Mucosa of gallbladder (tissue), 1 donor: ENCODE measurements around the gene PHF13. TPM values are rescaled to one million over a fixed set of nuclear protein-coding genes. Genes with fewer than 3 reads are reported as not detected.
"Not testable (repeated sequence)": the region's sequence is repeated elsewhere in the genome, so short reads cannot be mapped to it uniquely, and the experiment has no call there.

Experiments
- DNase-seq: peaks from one replicate; pipeline ENCODE4 v3.0.0-alpha.2; 2020; ENCODE audit warnings: low spot score
- total RNA-seq: library from RNA; stranded (reverse); gene quantifications from one replicate; pipeline ENCODE4 v1.2.1, GENCODE V29; 2021
- donor health status: DM: no; HTN: no; CAD: no.

PHF13 gene
- total RNA-seq, 1 donor from 2014 or later = 15.1 TPM

- DNase-seq = no peak
Measured at GRCh38 chr1:6586404-6586816, 27.1 kb upstream of the PHF13 start.

- no peak for DNase-seq
Measured at GRCh38 chr1:6587261-6588005, 26.1 kb upstream of the PHF13 start.

GRCh38 chr1:6588128-6588892, 25.2 kb upstream of the PHF13 start:
- no peak for DNase-seq

GRCh38 chr1:6588893-6589520, 24.5 kb upstream of the PHF13 start:
- no peak for DNase-seq

- no peak for DNase-seq
Measured at GRCh38 chr1:6590046-6590445, 23.5 kb upstream of the PHF13 start.

- no peak for DNase-seq
Measured at GRCh38 chr1:6591222-6591621, 22.3 kb upstream of the PHF13 start.

GRCh38 chr1:6591644-6592043, 21.9 kb upstream of the PHF13 start:
- no peak for DNase-seq

- DNase-seq = no peak
Measured at GRCh38 chr1:6592441-6592840, 21.1 kb upstream of the PHF13 start.

GRCh38 chr1:6592865-6593593, 20.5 kb upstream of the PHF13 start:
- DNase-seq = no peak

GRCh38 chr1:6593810-6594209, 19.7 kb upstream of the PHF13 start:
- no peak for DNase-seq

- no peak for DNase-seq
Measured at GRCh38 chr1:6594977-6595740, 18.4 kb upstream of the PHF13 start.

- no peak for DNase-seq
Measured at GRCh38 chr1:6596351-6596750, 17.2 kb upstream of the PHF13 start.

GRCh38 chr1:6596886-6597776, 16.4 kb upstream of the PHF13 start:
- DNase-seq = no peak

GRCh38 chr1:6597777-6598131, 15.8 kb upstream of the PHF13 start:
- no peak for DNase-seq

- no peak for DNase-seq
Measured at GRCh38 chr1:6599141-6599975, 14.2 kb upstream of the PHF13 start.

- not testable (repeated sequence) for DNase-seq
Measured at GRCh38 chr1:6599991-6600390, 13.5 kb upstream of the PHF13 start.

- no peak for DNase-seq
Measured at GRCh38 chr1:6600410-6601048, 13.0 kb upstream of the PHF13 start.

- DNase-seq = peak; percentile 87
Measured at GRCh38 chr1:6601049-6601922, 12.2 kb upstream of the PHF13 start.
